NT2/D1 (cell line): ENCODE measurements around the gene ASAP2.

ENCODE experiments used
- SUZ12 ChIP-seq: IDR thresholded peaks from 2 replicates; pipeline ENCODE4 v1.6.1; 2011; ENCODE audit not compliant: insufficient read length, insufficient read depth; ENCODE audit errors: extremely low read depth
- YY1 ChIP-seq: IDR thresholded peaks from 2 replicates; pipeline ENCODE4 v1.6.1; 2011; ENCODE audit not compliant: insufficient read length, insufficient read depth
- ZNF274 ChIP-seq: IDR thresholded peaks from 2 replicates; pipeline ENCODE4 v1.6.1; 2011; ENCODE audit warnings: mild to moderate bottlenecking, low read depth, low read length

DNA sequence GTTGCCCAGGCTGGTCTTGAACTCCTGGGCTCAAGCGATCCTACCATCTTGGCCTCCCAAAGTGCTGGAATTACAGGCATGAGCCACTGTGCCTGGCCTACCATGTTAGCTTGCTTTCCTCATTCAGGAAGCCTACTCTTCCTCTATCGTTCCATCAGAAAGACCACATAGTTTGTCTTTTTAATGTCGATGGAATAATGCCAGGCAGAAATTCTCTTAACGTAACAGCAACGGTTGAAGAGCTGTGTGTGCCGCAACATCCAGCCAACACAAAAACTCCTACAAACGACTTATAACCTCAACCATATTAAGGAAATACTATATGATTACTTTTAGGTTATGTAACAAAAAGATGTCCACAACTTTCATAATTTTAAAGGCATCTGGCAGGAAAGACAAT, 206.2 kb downstream of the ASAP2 start:
- TF ChIP-seq SUZ12 = no peak
- no peak for TF ChIP-seq ZNF274
- TF ChIP-seq YY1 = no peak
